Liver (tissue), 3 donors: ENCODE data around the gene PPP3CA.
"Not testable (repeated sequence)": the region's sequence is repeated elsewhere in the genome, so short reads cannot be mapped to it uniquely, and the experiment has no call there.

ENCODE experiments used
- ATF3 ChIP-seq: IDR thresholded peaks from 2 replicates; pipeline ENCODE4 v1.6.1; 2016; ENCODE audit warnings: antibody characterized with exemption
- CTCF ChIP-seq: fragments of 150-350 bp; IDR thresholded peaks from 2 replicates; pipeline ENCODE4 v1.5.1; 2017; ENCODE audit warnings: improper control_type of control experiment, low read depth, low read length; ENCODE audit not compliant: missing input control
- FOXA1 ChIP-seq: IDR thresholded peaks from 2 replicates; pipeline ENCODE4 v1.6.1; 2016; ENCODE audit warnings: antibody characterized with exemption
- HNF4A ChIP-seq, 2 donors: conservative IDR thresholded peaks; 2 replicates each; pipeline ENCODE4 v1.6.1; 2016; ENCODE audit warnings: antibody characterized with exemption in 2 of 2, mild to moderate bottlenecking in 2 of 2
- HNF4G ChIP-seq: IDR thresholded peaks from 2 replicates; pipeline ENCODE4 v1.6.1; 2016; ENCODE audit warnings: antibody characterized with exemption
- MAX ChIP-seq: IDR thresholded peaks from 2 replicates; pipeline ENCODE4 v1.6.1; 2016; ENCODE audit warnings: antibody characterized with exemption
- RAD21 ChIP-seq, 2 donors: IDR thresholded peaks; 2 replicates each; pipeline ENCODE4 v1.6.1; 2016; ENCODE audit warnings: antibody characterized with exemption in 2 of 2, mild to moderate bottlenecking in 2 of 2
- RXRA ChIP-seq, 2 donors: IDR thresholded peaks; 2 replicates each; pipeline ENCODE4 v1.6.1; 2017 to 2018; ENCODE audit warnings: antibody characterized with exemption in 2 of 2, mild to moderate bottlenecking in 1 of 2
- SP1 ChIP-seq: IDR thresholded peaks from 2 replicates; pipeline ENCODE4 v1.6.1; 2018; ENCODE audit warnings: antibody characterized with exemption, mild to moderate bottlenecking
- TAF1 ChIP-seq: conservative IDR thresholded peaks from 2 replicates; pipeline ENCODE4 v1.6.1; 2016; ENCODE audit warnings: antibody characterized with exemption, mild to moderate bottlenecking
- YY1 ChIP-seq: IDR thresholded peaks from 2 replicates; pipeline ENCODE4 v1.6.1; 2016; ENCODE audit warnings: antibody characterized with exemption, mild to moderate bottlenecking
- ZBTB33 ChIP-seq: IDR thresholded peaks from 2 replicates; pipeline ENCODE4 v1.6.1; 2016; ENCODE audit warnings: antibody characterized with exemption
- TF ChIP-seq, protein P1 (sequence below): IDR thresholded peaks from 2 replicates; pipeline ENCODE4 v1.6.1; 2016; ENCODE audit warnings: antibody characterized with exemption, mild to moderate bottlenecking
- donor health status: healthy.
- donor health status: healthy.

GRCh38 chr4:101131058-101131457 is 216.3 kb downstream of the PPP3CA start:
- TF ChIP-seq CTCF; YY1; ZBTB33; RAD21 (IDR thresholded peaks at IDR 0.05); TAF1; RXRA (IDR thresholded peaks at IDR 0.05); FOXA1; HNF4A (conservative IDR thresholded peaks at IDR 0.05); MAX; SP1; ATF3; HNF4G: not testable (repeated sequence)
- TF ChIP-seq, protein P1, sequence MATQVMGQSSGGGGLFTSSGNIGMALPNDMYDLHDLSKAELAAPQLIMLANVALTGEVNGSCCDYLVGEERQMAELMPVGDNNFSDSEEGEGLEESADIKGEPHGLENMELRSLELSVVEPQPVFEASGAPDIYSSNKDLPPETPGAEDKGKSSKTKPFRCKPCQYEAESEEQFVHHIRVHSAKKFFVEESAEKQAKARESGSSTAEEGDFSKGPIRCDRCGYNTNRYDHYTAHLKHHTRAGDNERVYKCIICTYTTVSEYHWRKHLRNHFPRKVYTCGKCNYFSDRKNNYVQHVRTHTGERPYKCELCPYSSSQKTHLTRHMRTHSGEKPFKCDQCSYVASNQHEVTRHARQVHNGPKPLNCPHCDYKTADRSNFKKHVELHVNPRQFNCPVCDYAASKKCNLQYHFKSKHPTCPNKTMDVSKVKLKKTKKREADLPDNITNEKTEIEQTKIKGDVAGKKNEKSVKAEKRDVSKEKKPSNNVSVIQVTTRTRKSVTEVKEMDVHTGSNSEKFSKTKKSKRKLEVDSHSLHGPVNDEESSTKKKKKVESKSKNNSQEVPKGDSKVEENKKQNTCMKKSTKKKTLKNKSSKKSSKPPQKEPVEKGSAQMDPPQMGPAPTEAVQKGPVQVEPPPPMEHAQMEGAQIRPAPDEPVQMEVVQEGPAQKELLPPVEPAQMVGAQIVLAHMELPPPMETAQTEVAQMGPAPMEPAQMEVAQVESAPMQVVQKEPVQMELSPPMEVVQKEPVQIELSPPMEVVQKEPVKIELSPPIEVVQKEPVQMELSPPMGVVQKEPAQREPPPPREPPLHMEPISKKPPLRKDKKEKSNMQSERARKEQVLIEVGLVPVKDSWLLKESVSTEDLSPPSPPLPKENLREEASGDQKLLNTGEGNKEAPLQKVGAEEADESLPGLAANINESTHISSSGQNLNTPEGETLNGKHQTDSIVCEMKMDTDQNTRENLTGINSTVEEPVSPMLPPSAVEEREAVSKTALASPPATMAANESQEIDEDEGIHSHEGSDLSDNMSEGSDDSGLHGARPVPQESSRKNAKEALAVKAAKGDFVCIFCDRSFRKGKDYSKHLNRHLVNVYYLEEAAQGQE = not testable (repeated sequence)
